T-helper 2 cell (primary cell): ENCODE results near the gene MMAB.

Experiments used
- DNase-seq, 5 experiments: peaks; one replicate each; pipeline versions ENCODE4 v3.0.0 to v3.0.0-alpha.2; 2012 to 2022

The MMAB gene

DNA sequence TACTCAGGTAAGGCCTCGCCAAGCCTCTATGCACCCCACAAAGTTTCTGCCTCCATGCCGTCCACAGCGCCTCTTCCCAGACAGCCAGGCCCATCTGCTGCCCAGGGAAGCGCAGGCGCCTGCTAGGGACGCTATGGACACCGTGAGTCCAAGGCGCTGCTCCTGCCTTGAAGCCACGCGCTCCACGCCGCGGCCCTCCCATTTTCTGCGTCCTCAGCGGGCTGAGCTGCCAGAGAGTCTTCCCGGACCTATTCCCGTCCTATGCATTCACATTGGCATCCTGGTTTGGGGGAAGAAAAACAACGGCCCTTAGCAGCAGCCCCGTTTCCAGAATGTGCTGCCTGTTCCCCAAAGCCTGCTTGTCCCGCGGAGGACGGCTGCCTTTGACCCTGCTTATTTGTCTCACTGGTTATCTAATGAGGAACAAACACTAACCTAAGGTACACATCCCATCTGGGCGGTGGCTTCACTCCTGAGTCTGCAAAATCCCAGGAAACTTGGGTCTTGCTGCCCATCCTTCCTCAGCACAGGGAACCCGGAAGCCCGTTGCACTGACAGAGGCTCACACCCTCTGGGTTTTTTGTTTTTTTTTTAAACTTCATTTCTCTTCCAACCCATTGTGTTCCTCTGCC is 38.0 kb downstream of the MMAB start:
- DNase-seq, result no peak

DNA sequence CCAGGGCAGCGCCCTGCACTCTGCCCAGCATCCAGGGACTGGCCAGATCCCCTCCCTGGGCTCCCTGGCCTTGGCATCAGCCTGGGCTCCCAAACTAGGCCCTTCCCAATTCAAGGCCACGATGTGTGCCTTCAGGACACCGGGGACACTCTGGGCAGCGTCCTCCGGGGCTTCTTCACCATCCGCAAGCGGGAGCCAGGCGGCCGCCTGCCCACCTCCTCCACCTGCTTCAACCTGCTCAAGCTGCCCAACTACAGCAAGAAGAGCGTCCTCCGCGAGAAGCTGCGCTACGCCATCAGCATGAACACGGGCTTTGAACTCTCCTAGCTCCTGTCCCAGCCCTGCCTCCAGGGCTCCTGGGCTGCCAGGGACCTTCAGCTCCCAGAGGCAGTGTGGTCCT is 38.8 kb downstream of the MMAB start:
- DNase-seq, result no peak

DNA sequence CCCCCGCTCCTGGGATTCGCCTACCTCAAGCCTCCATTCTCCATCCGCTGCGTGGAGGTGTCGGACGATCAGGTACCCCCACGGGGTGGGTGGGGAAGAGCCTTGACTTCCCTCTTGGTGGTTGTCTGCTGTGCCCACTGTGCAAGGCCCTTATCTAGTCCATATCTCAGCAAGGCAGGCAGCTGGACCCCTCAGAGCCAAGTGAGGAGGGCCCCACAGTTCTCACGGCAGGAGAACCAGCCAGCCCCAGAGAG is 39.9 kb downstream of the MMAB start:
- DNase-seq, result no peak

DNA sequence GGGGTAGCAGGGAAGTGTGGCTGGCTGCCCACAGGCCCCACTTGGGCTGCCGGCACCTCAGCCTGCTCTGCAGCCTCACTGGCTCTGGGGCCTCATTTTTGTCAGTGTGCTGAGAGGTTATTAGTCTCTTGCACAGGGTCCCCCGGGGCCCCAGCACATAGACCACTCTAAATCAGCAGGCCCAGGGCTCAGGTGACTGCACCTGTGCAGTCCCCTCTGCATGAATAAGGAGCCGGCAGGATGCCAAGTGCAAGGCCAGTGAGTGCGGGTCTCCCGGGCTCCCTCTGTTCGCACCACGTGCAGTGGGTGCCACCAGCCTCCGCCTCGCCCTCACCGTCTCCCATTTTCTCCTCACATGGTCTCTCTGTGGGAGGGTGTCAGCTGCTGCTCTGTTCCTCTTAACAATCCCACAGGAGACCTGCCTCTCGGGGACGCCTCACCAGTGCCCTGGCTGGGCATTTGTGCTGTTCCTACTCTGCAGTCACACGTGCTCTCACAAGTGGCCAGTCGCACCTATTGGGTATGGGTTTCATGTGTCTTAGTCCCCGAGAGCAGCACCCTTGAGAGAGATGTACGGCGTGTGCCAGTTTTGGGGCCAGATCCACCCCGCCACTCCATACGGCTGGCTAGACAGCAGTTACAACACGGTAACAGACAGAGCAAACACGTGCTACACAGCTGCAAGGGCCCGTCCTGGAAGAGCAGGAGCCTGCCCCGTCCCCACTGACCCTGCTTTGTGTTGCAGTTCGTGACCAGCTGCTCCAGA is 40.4 kb downstream of the MMAB start:
- DNase-seq, result no peak

DNA sequence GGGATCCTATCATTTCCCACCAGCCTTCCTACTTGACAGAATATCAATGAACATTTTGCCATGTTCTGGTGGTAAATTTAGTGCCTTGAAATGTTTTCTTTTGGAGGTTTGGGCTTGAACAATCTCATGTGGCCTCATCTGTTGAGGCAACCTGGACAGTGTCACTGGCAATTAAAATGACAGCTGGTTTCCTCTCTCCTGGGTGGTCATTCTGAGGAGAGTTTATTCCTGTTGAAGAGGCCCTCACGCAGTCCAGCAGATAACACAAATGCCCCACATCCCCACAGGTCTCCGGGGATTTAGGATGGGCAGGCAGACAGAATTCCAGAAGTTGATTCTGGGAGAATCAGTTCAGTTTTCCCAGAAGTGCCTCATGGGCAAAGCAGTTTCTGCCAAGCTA is 41.9 kb downstream of the MMAB start:
- no peak for DNase-seq

DNA sequence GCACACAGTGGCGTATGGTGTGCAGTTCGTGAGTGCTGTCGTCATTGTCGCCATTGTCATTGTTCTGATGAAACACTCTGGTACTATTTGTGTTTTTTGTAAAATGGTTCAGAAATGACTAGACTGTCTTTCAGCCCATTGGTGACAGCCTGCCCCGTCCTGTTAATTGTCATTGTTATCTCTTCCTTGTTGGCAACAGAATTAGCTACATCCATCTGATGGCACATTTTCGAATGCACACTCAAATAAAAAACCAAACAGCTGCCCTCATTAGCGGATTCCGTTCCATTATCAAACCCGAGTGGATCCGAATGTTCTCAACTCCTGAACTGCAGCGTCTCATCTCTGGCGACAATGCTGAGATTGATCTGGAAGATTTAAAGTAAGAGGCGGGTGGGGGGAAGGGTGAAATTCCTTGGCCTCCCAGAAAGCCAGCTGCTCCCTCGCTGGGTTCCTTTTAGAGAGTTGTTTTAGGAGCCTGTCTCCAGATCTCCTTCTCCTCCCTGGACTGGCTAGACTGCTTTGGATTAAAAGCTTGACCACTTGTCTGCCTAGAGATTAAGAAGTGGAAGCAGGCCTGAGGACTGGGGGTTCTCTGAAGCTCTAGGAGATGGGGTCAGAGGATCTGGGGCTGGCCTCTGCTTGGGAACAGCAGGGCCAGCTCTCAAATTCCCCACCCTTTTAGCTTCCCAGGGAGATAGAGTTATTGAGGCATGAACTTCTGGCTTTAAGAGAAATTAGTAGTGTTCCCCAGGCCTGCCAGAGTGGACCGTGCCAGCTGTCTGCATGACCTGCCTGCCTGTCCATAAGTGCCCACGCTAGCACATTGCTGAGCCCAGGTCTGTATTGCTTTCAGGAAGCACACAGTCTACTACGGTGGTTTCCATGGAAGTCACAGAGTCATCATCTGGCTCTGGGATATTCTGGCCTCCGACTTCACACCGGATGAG is 43.3 kb downstream of the MMAB start:
- DNase-seq, result no peak

DNA sequence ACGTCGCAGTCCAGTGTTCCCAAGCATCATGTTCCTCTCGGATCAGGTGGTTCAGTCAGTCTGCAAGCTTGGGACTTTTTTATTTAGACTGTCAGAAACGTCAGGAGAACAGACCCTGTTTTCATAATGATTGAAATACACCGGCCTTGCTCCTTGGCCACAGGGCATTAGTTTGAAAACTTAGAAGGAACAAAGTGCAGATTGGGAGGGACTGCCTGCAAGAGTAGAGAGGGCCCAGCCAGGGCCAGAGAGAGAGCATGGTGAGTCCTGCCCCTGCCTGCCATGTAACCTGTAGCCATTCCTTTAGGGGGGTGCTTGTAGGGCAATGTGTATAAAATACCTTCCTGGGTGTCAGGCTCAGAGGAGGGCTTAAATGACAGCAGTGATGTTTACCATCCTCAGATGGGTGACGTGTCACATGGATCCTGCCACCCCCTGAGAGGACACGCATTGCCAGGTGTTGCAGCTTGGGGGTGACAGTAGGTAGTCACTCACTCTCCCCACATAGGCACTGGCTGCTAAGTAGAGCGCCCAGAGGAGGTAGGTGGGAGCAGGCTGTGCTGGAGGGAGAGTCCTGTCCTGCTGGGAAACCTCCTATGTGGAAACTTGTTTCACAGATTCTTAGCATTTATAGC is 45.7 kb downstream of the MMAB start:
- DNase-seq, result no peak

DNA sequence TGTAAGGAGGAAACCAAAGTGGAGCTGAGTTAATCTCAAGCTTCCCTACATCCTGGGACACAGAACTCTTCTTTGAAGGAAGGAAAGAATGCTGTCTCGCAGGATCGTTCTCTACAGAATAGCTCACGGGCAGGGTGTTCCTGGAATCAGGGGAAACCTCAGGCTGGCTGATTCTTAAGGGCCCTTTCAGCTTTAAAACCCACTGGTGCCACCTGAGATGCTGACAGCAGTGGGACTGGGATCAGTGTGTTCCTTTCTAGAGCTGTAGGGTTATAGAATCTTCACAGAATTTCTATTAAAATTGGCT is 48.1 kb downstream of the MMAB start:
- DNase-seq, result no peak

DNA sequence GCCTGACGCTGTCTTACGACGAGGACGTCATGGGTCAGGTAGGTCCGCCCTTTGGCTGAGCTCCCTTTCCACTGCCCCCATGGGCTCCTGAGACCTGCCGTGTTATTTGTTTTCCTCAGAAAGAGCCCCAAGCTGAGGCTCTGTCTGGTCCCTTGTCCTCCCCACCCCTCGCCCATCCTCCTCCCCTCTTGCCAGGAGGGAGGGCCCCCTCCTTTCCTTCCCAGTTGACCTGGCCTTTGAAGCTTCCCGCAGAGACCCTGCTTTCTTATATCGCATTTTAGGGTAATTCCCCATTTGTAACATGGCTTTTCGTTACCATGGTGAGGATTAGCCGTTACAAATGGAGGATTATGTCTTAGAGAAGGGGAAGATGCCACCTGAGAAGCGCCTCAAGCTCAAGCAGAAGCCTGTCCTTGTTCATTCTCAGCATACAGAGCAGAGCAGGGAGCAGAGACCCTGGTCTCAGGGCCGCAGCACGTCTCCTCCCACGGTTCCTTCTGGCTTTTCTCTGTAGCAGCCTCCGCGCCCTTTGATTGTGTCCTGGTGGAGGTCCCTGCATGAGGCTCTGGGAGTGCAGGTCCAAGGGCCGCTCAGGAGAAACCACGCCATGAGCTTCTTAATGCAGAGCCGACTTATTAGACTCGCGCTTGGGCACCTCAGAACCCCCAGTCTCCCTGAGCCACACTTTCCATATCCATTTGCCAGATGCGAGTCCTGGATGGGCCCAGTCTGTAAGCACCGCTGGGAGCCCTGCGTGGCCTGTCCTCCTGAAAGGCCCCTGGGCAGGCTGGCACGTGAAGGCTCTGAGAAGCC is 48.6 kb downstream of the MMAB start:
- no peak for DNase-seq

DNA sequence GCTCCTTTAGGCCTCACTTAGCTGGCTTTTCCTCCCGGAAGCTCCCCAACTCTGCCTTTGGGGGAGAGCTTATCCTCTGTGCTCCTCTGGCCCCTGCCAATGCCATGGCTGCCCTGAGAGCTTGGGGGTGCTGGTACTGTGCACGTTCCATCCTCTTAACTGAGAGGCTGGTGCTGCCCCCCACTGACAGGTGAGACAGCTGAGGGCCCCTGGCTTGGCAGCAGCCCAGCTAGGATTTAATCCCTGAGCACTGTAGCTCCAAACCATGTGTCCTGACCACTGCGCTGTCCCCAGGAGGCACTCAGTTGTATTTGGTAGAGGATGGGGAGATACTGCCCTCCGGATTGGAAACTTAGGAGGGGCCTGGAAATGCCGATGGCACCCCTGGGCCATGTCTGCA is 49.8 kb downstream of the MMAB start:
- no peak for DNase-seq

DNA sequence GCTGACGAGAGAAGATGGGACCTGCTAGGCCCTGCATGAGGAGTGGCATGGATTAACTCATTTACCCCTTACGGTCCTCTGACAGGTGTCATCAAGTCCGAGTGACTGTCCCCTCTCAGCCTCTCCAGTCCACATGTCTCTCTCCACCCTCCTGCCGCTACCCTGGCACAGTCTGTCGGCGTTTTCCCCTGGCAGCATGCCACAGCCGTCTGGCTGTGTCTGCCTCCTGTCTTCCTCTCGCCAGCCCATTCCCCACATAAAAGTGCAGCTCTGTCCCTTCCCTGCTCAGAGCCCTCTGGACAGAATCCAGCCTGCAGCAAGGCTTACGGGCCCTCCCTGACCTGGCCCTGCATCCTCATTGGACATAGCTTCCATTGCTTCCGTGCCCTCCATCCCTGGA is 50.2 kb downstream of the MMAB start:
- no peak for DNase-seq

DNA sequence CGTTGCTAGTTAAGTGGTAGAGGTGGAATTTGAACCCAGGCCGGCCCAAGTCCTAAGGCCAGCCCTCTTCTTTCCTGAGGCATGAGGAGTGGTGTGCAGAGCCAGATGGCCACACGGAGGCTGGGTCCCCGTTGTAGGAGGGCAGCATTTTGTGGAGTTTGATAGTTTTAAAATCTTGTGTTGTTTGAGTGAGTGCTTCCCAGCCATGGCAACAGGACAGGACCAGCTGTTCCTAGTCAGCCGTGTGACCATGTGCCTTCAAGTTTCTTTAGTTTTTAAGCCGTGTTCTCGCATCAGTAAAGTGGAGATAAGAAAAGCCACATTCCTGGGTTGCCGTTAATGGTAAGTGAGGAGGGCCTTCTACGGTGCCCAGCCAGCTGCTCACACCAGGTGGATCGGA is 51.5 kb downstream of the MMAB start:
- DNase-seq, result no peak

DNA sequence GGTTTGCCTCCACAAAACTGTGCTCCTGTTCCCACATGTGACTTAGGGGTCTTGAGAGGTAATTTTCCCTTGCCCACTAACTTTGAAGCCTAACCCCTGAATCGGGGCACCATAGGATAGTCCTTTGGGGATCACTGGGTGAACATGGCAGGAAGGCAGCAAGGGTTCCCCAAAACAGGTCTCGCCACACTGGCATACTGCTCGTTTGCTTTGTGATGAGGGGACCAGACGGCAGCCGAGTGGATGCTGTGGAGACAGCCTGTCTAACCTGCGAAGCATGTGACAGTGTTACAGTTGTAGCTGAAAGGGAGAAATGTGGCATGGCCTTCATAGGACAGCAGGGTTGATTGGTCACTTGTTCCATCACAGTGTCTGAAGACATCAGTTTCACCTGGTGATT is 53.5 kb downstream of the MMAB start:
- no peak for DNase-seq

DNA sequence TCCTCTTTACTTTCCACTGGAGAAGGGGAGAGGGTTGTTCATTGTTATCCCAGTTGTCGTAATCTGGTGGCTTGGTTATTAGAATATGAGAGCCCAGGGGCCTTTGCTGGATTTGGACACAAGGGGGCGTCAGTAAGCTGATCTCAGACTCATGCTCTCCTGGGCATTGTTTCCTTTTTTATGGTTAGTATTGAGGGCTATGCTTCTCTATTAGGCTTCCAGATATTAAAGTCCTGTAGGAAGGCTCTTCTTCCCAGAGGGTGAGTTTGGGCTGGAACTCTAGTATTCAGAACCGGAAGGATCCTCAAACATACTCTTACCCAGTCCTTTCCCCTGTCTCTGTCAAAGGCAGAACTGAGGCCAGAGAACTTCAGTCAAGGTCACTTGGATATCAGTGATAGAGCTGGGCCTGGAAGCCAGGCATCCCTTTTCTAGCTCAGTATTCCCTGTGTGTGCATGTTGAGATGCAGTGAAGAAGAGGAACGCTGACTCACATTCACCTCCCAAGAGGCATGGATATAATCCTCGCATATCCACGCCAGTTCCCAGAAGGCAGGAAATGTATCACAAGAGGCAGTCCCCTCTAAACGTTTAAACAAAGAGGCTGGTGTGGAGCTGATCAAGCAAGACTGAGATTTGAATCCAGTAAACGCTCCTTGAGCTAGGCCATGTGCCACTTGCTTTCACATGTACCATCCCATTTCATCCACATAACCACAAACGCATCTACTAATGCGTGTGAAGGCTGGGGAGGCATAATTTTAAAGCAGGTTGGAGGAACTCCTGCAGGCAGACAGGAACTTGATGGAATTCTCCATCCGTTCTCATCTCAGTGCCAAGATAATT is 54.3 kb downstream of the MMAB start:
- DNase-seq, result peak in 4 of 5 experiments; percentile 4 to 47 (median 32)

DNA sequence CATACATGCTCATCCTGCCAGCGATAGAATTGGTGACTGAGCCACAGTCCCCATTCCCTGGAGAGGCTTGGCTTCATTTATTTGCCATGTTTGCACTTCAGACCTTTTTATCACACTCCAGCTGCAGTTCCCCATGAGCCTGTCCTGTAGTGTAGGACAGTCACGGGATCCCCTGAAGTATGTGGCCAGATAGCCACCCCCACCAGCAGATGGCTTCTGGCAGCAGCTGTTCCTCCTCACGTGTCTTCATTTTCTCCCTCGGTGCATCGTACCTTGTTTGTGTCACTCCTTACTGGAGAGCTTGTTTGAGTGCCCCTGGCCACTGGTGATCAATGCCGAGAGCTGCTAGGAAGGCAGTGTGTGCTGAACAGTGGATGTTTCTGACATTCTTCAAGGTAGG is 55.7 kb downstream of the MMAB start:
- no peak for DNase-seq

DNA sequence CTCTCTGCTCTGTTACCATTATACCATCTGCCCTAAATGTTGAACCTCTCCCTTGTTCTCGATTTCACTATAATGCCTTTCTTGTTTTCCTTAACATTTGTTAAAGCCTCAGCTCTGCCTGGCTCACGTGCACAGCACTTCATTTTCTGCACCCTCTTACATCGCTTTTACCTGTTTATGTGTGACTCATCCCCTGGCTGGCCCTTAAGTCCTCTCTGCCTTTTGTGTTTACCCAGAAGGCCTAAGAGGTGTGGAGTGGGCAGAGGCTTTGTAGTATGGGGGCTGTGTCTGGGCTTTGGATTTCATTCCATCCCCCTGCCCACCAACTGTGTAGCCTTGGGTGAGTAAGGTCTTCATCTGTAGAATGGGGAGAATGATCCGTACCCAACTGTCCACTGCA is 59.3 kb downstream of the MMAB start:
- no peak for DNase-seq

DNA sequence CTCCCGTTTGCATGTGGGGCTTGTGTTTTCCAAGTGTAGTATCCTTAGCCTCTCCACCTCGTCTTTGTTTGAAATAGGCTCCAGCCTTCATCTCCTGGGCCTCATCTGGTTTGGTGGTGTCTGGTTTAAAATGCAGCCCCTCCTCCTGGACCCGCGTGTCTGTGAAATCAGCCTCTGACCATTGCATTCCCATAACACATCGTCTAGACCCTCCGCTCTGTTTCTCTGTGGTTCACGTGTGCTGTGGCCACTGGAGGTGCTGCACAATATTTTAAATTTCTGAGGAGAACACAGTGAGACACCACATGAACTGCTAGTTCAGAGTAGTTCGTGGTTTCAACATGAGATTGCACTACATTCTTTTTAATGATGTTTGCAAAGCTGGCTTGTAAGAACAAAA is 60.3 kb downstream of the MMAB start:
- no peak for DNase-seq

DNA sequence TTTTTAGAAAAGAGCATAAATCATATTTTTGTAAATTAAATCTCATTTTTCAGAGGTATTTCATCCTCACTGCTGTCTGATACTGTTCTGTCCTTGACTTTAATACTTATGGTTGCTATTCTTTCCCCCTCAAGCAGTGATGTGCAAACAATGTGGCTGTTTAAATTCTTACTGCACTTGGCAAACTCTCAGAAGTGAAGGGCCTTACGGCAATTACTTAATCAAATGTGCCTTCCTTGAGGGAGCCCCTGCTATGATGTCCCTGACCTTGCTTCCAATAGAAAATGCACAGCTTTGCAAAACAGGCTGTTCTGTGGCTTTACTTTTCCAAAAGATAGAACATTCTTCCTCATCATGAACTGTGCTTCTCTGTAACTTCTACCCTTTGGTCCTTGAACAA is 60.7 kb downstream of the MMAB start:
- DNase-seq, result no peak

DNA sequence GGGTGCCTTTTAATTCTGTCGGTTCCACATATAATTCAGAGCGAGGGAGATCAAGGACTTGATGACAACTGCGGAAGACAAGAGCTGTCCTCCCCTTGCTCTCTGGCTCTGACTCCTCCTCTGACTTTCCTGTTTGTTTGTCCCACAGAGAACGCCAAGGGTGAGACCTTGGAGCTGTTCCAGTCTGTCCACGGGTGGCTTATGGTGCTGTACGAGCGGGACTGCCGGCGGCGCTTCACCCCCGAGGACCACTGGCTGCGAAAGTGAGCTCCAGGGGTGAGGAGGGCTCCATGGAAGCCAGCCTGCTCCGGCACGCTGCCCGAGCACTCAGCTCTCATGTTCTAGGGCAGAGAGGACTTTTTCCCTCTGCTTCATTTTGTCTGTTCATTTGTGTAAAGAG is 63.1 kb downstream of the MMAB start:
- no peak for DNase-seq

DNA sequence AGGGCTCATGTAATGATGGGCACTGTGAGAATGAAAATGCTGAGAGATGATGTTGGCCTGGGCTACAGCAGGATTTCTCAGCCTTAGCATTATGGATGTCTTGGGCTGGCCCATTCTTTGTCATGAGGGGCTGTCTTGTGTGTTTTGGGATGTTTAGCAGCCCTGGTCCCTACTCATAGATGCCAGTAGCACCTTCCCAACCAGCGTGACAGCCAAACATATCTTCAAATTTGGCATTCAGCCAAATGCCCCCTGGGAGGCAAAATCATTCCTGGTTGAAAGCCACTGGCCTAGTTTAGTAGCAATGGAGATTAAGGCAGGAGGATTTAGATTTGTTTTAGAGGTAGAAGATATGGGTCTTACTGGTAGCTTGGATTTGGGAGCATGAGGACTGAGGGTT is 69.2 kb downstream of the MMAB start:
- DNase-seq, result no peak
